HG03378 (cell line): ENCODE measurements around the gene BCL2A1.
A peak's percentile ranks its signal among the peaks of the same experiment; 100 is the strongest.
"Not testable (repeated sequence)": the region's sequence is repeated elsewhere in the genome, so short reads cannot be mapped to it uniquely, and the experiment has no call there.

Experiments
- ATAC-seq: cut with Tn5 transposase; IDR thresholded peaks from one replicate; pipeline ENCODE4 v1.9.1; 2021; ENCODE audit warnings: mild to moderate bottlenecking, moderate library complexity; ENCODE audit not compliant: unreplicated experiment

Gene BCL2A1

DNA sequence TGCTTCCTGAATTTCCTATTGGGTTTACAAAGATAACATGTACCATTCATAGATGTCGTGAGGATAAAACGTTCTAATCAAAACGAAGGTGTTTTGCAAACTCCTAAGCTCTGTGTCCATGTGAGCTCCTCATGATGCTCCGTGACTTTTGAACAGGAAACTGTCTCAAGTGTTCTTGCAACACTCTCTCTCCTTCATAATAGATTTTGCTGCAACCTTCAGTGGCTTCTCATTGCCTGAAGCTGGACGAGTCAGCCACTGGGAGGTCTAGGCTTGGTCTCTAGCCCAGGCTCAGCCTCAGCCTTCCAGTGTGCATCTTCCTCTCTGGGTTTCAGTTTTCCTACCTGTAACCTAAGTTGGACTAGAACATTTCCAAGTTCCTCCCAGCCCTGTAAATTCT is 18.7 kb upstream of the BCL2A1 start:
- no peak for ATAC-seq

DNA sequence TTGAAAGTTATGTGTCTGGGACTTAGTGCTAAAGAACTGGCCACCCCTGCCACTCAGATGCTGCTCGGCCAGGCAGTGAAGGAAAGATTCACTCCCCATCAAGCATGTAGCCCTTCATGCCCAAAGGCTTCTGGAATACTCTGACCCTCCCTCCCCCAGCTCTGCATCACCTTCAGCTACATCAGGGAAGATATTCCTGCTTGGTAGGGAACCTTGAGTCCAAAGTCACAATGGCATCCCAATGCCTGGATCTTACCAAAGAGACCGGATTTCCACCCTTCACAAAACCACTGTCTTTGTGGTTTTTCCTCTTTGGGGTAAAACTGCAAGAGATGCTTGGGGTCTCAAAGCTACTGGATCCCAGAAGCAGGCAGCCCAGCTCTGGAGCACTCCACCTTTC is 18.2 kb upstream of the BCL2A1 start:
- ATAC-seq: no peak

DNA sequence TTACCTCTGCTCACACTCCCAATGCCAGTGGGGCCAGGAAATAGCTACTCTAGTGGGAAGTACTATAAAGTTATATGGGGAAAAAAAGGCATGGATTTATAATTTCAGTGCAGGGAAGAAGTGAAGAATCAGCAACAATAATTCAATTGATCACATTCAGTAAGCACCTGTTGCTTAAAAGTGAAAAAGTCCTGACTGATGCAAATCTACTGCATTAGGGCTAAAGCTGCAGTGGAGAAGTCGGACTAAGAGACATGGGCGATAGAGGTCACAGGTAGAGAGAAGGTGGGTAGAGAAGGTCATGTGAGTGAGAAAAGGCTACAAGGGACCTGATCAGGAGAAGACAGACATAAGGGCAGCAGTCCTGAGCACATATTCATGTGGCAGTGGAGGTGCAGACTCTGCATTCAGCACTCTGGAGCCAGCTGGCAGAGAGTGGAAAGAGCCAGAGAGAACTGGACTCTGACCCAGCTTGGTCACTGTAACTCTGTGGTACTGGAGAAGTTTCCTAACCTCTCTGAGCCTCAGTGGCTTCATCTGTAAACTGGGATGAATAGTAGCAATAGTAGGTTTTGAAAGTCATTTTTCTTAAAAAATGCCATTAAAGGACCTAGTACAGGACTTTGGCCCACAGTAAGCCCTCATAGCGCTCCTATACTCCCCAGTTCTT is 17.6 kb upstream of the BCL2A1 start:
- ATAC-seq: no peak

DNA sequence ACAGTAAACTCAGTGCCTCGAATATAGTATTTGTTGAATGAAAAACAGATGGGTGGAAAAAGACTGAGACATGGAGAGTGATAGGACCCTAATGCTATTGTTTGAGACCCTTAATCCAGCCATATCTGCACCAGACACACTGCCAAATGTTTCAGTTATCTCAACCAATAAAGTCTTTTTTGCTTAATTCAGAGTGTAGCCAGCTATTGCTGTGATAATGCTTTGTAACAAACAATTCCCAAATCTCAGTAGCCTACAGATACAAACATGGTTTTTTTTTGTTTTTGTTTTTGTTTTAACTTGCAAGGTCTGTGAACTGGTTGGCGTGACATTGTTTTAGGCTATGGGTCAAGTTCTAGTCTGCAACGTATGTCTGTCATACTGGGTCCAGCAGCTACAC is 17.0 kb upstream of the BCL2A1 start:
- no peak for ATAC-seq

DNA sequence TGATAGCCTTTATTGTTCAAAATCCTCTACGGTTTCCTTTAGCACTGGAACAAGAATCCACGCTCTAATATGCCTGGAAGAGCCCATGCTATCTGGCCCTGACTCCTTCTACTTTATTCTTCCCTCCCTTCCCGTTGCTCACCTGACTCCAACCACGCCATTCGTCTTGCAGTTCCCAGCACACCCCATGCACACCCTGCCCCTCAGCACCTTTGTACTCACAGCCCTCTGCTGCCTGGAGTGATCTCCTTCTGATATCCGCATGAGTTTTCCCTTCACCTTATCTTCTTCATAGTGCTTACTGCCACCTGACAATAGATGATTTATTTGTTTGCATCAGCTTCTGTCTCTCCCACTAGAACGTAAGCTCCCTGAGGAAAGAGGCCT is 16.6 kb upstream of the BCL2A1 start:
- no peak for ATAC-seq

DNA sequence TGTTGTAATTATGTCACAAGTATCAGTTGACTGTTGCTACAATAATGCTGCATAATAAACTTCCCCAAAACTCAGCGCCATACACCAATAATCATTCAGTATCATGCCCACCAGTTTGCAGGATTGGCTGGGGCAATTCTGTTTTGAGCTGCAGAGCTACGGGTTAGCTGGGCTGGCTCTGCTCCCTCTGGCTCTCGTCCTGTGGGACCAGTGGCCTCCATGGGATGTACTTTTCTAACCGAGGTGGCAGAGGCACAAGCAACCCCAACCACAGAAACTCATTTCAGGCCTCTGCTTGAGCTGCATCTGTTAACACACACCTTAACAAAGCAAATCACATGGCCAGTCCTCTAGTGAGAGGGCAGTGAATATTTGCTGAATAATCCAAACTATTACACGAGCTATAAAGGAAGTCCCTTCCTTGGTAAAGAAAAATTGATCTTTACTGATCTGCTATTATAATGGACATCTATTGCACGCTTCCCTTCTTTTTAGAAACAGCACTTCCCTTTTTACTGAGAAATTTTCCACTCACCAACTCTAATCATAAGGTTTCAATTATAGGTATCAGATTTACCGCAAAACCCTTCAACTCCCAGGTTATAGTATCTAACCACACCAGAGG is 10.9 kb upstream of the BCL2A1 start:
- ATAC-seq: peak; percentile 32

DNA sequence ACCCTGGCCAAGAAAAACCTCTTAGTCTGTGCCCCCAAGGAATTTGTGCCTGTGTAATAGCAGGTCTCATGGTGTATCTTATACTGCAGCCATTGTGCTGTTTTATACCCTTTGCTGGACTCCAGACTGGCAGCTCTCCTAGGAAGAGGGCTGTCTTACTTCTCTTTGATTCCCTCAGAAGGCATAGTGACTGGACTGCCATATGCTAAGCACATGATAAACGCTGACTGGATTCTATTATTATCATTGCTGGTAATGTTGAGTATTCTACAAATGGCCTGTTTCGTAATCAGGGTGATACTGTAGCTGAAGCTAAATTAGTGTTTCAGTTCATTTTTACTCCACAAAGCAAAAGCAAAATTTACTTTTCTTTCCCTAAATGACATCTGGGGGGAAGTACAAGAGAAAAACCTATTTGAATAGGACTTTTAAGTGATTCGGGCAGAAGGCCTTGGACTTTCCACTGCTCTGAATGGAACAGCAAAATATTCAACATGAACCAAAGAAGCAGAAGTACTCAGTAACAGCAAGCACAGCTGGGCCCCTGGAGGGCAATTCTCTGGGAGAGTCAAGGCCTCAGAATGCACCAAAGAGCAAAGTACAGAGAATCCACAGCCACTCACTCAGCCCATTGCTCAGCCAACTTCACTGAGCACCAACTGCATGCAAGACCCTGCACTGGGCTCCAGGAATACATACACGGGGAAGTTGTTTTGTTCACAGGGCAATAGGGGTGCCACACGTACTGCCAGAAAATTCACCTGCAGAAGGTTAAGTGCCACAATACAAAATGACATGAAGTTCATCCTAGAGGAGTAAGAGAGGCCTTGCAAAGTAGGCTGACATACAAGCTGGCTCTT is 7.9 kb upstream of the BCL2A1 start:
- peak; percentile 56 for ATAC-seq

DNA sequence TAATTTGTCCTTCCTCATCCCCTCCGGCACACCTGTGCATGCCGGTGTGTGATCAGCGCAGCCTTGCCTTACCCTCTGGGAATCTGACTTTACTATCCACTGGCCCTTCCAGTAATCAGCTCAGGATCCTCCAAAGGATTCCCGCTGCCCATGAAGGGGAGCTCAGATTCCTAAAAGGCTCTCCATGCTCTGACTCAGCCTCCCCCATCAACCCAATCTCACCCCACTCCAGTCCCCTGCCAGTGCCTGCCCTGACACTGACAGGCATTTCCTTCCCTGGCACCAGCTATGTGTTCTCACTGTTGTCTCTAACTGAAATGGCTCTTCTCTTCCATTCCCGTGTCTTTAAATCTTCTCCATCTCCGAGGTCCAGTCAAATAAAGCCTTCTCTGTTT is 7.3 kb upstream of the BCL2A1 start:
- ATAC-seq: no peak

DNA sequence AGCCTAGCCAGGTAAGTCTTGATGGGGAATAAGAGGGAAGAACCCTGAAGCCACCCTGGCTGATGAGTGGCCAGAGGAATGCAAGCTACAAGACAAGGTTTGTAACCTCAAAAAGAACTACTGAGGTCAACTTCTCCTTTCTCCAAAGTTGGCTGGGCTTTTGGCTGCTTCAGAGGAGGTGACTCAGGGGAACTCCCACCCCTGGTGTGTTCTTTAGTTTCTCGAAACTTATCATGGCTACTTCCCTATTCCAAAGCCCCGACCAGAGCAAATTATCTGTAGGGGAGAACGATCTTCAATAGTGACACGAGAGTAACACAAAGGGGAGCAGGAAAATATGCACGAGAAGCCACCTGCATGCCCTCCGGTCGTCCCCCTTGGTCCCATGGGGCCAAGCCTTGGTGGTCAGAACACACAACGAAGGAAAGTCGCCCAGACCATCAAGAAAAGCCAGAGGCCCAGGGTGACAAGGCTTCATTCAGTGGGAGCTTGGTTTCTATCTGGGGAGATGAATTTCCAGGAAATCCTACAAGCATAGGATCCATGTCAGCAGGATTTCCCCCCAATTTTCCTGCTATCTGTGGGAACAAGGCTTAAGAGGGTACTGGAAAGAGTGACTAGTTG is 6.5 kb upstream of the BCL2A1 start:
- ATAC-seq: peak; percentile 46

DNA sequence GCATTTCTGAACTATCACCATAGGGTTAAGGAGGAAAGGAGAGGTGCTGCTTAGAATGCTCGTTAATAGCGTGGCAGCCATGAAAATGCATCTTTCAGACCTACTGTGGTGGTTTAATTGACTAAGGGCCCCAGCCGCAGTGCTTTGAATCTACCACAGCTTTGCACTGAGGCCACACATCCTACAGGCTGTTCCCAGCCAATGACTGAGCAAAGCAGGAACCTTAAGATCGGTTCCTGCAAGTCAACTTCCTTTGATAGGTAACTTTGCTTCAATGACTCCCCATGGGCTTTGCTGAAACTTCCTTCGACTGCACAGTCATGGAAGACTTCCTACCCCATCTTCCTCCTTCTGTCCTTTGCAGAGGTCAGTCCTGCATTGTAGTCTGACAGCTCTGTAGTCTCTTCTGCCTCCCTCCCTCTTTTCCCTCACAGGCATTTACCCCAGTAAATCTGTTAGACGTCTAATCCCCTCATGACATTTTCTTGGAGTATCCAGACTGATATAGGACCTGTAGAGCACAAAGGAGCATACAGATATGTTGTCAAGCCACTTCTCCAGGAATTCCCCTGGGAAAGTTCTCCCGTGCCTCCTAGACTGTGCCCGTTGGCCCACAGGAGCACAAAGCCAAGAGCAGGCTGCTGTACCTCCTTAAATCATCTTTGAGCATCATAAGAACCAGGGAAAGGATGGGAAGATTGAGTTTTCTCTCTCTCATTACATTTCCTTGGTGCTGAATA is 2.6 kb upstream of the BCL2A1 start:
- ATAC-seq: no peak

DNA sequence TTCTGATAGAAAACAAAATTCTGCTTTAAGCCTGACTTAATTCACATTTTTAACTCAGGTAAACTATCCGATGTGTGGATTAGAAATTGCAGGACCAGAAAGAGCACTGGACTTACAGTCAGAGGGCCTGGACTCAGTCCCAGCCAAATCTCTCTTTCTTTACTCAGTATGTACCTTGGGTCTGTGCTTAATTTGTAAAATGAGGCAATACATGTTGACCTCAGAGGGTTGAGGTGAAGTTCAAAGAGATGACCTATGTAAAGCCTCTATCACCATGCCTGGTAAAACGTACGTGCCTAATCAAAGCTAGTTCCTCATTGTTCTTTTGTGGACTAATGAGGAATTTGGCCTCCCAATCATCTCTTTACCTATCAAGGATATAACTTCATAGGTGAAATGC is 1.9 kb upstream of the BCL2A1 start:
- ATAC-seq: no peak

DNA sequence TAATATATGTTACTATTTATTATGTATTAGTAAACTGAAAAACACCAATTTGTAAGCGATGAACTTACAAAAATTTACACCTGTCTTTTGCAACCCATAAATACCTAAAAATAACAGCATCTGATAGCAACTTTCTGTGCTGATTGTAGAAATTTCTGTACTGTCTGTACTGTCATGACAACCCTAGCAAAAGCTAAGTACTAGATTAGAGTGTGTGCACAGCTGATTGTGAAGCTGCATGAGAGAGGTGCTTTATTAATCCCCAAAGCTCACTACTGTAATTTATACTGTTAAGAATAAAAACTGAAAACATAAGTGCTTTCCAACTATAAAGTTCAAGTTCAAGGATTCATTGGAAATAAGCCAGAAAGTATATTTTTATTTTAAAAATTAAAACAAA is 815 bp downstream of the BCL2A1 start:
- ATAC-seq: no peak

DNA sequence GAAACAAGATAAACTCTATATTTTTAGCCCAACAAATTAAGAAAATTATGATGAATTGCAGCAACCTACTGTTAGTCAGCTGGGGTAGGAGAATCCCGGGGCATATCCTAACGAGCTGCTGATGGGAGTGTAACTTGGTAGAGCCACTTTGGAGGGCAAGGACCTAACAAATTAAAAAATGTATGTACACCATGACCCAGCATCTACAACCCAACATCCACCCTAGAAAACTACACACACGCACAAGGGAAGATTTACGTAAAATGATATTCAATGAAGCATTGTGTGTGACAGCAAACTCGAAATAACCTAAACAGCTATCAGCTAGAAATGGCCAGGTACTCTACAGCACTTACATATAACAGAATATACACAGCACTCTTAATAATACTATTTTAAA is 1.9 kb downstream of the BCL2A1 start:
- no peak for ATAC-seq

DNA sequence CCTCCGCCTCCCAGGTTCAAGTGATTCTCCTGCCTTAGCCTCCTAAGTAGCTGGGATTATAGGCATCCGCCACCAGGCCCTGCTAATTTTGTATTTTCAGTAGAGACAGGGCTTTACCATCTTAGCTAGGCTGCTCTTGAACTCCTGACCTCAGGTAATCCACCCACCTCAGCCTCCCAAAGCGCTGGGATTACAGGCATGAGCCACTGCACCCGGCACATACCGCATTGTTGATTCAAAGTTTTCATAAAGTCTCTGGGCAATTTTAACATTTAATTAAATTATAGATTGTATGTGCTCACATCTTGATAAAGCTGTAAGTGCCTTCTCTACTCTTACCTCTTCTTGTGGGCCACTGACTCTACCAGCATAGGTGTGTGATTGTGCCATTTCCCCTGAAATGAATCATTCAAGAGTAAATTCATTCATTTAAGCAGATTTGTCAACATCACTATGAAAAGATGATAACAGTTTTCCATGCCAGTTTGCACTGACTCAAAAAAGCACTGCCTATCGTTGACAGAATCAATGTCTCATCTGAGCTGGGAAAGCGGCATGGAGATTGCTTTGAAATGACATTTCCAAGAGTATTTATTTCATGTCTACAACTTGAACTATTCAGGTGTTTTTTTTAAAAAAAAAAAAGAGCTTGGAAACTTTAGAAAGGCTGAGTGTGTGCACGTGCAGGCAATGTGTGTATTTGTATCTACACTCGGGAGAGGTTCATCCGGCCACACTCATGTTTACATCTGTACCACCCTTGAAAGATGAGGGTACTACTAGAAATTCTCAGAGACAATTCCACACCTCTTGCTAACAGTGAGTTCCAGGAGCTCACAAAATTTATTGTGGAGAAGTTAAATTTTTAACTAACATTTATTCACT is 3.5 kb downstream of the BCL2A1 start:
- no peak for ATAC-seq

DNA sequence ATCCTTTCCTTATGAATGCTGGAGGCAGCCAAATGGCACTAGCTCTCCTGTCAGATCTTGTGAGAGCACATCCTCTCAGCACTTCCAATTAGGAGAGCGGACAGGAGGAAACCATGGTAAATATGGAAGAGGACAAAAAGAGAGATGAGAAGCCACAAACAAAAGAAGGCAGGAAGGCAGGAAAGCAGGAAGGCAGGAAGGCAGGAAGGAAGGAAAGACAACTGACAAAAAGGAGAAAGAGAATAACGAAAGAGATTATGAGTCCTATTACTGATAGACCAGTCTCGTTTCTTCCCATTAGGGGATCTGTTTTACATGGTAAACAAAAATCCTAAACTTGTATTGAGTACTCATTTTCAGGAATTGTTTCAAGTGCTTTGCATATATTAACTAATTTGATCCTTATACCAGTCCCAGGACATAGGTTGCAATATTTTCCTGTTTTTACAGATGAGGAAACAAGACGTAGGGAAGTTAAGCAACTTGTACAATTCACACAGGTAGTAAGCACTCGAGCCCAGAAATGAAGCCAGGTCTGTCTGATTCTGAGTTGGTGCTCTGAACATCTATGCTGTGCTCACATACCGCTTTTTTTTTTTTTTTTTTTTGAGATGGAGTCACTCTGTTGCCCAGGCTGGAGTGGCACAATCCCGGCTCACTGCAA is 4.2 kb downstream of the BCL2A1 start:
- ATAC-seq: no peak

DNA sequence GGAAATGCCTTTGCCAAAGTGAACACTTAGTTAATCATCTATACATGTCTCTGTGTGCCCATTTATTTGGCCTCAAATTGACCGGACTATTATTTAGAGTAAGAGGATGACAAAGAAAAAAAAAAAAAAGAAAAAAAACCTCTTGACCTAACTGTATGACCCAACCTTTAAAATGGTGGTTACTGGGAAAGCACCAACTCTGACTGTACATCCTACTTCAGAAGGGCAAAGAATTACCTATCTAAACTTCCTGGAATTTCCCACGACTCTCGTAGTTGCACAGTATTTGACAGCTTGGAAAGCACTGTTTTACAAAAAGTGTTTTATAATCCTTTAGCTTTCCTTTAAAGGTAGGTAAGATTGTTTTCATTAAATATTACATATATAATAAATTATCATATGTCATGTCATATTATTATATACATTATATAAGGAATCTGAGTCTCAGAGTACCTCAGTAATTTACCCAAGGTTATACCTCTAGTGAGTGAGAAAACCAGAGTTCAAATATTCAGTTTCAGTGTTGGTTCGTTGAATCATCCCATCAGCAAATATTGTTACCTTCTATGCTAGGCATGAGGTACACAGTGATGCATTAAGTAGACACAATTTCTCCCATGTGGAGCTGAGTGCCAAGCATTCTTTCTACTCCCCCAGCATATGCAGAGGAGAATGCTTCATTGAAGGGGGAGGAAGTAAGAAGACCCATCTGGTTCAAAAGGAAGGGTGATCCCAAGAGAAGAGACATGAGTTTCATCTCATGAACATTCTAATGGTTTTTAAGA is 5.0 kb downstream of the BCL2A1 start:
- no peak for ATAC-seq

DNA sequence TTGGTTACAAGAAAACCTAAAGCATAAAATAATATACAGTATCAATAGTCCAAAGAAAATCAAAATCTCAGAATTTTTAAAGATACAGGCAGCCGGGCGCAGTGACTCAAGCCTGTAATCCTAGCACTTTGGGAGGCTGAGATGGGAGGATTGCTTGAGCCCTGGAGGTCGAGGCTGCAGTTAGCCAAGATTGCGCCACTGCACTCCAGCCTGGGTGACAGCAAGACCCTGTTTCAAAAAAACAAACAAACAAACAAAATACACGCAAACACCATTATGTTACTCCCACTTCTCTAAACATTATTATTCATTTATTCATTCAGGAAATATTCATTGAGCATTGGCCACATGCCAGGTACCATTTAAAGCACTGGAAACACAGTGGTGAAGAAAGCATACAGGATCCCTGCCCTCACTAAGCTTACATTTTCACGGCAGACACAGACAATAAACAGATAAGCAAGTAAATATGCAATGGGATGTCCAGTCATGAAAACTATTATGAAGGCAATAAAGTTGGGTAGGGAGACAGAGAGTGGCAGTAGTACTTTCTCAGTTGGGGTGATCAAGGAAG is 6.7 kb downstream of the BCL2A1 start:
- no peak for ATAC-seq

DNA sequence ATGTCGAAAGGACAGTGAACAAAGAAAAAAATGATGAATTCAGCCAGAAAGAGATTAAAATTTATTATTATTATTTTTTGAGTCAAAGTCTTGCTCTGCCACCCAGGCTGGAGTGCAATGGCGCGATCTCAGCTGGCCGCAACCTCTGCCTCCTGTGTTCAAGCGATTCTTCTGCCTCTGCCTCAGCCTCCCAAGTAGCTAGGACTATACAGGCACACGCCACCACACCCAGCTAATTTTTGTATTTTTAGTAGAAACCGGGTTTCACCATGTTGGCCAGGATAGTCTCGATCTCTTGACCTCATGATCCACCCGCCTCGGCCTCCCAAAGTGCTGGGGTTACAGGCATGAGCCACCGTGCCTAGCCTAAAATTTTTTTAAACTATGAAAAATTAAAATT is 8.1 kb downstream of the BCL2A1 start:
- ATAC-seq: not testable (repeated sequence)
